Prostate gland (tissue), 2 donors: Measurements from ENCODE around the gene GAK.

Experiments used
- CTCF ChIP-seq, 4 experiments: fragments of 200-600 bp in 2 of 4; fragments of 450-650 bp in 2 of 4; sonication (generic) in 2 of 4; IDR thresholded peaks; 1 replicate in 3 of 4; 2 replicates in 1 of 4; pipeline ENCODE4 v1.5.1; 2016 to 2019; ENCODE audit warnings: antibody characterized with exemption in 4 of 4, mild to moderate bottlenecking in 2 of 4, moderate library complexity in 2 of 4
- POLR2AphosphoS5 ChIP-seq: sonication (generic); formaldehyde crosslinking; IDR thresholded peaks from one replicate; pipeline ENCODE4 v1.6.1; 2017; ENCODE audit warnings: antibody characterized with exemption

- no peak for TF ChIP-seq POLR2AphosphoS5
- no peak for TF ChIP-seq CTCF (IDR thresholded peaks at IDR 0.05)
These were observed 20.9 kb upstream of the GAK start for GRCh38 chr4:952881-953573.
